Activated naive CD4-positive, alpha-beta T cell (primary cell): ENCODE results near the gene PDILT.
"Not testable (repeated sequence)": the region's sequence is repeated elsewhere in the genome, so short reads cannot be mapped to it uniquely, and the experiment has no call there.

Experiments used
- DNase-seq, 4 experiments: peaks; one replicate each; lab custom pipeline; 2025; lab: John Stamatoyannopoulos, UW

PDILT gene

GRCh38 chr16:20321051-20321450, 83.5 kb downstream of the PDILT start:
- not testable (repeated sequence) for DNase-seq

GRCh38 chr16:20320592-20320991, 83.9 kb downstream of the PDILT start:
- no peak for DNase-seq

- no peak for DNase-seq
Observed at GRCh38 chr16:20320178-20320577, 84.4 kb downstream of the PDILT start.

GRCh38 chr16:20319406-20319805, 85.1 kb downstream of the PDILT start:
- no peak for DNase-seq

GRCh38 chr16:20318437-20318836, 86.1 kb downstream of the PDILT start:
- DNase-seq, result no peak

GRCh38 chr16:20318006-20318405, 86.5 kb downstream of the PDILT start:
- no peak for DNase-seq

- no peak for DNase-seq
Observed at GRCh38 chr16:20317117-20317516, 87.4 kb downstream of the PDILT start.

GRCh38 chr16:20316715-20317114, 87.8 kb downstream of the PDILT start:
- DNase-seq, result no peak

GRCh38 chr16:20315764-20316163, 88.8 kb downstream of the PDILT start:
- no peak for DNase-seq

- no peak for DNase-seq
Observed at GRCh38 chr16:20314575-20314974, 90.0 kb downstream of the PDILT start.

- DNase-seq, result no peak
Observed at GRCh38 chr16:20313741-20314140, 90.8 kb downstream of the PDILT start.

- DNase-seq, result not testable (repeated sequence)
Observed at GRCh38 chr16:20312536-20313095, 91.9 kb downstream of the PDILT start.

GRCh38 chr16:20311548-20311947, 93.0 kb downstream of the PDILT start:
- no peak for DNase-seq

GRCh38 chr16:20310421-20311395, 93.8 kb downstream of the PDILT start:
- no peak for DNase-seq

GRCh38 chr16:20309786-20310185, 94.8 kb downstream of the PDILT start:
- no peak for DNase-seq
